GM13977 (cell line): ENCODE measurements around the gene COL5A2.

Source experiments
- DNase-seq: peaks from one replicate; pipeline ENCODE4 v3.0.0; 2012; ENCODE audit warnings: low spot score
- in situ Hi-C: fragments of 300-500 bp; cut with MboI; formaldehyde crosslinking; loops from one replicate; pipeline ENCODE4 v1.12.0; 2022; ENCODE audit warnings: low sequenced_read_pairs, low pct_unique_long_range_greater_than_20kb, mixed read lengths, inconsistent platforms; ENCODE audit not compliant: unreplicated experiment
- TF ChIP-seq, protein P1 (sequence below): IDR thresholded peaks from 2 replicates; pipeline ENCODE4 v1.5.1; 2012; ENCODE audit warnings: mild to moderate bottlenecking, control low read depth; ENCODE audit not compliant: insufficient read depth; ENCODE audit errors: extremely low read depth, missing control alignments

Gene COL5A2

GRCh38 chr2:189118386-189118785 lies 61.2 kb downstream of the COL5A2 start:
- in situ Hi-C loops: loop anchor here (25.0 kb wide), 1 partner anchor 169 kb away; no protein-coding TSS in a partner anchor
- TF ChIP-seq, protein P1, sequence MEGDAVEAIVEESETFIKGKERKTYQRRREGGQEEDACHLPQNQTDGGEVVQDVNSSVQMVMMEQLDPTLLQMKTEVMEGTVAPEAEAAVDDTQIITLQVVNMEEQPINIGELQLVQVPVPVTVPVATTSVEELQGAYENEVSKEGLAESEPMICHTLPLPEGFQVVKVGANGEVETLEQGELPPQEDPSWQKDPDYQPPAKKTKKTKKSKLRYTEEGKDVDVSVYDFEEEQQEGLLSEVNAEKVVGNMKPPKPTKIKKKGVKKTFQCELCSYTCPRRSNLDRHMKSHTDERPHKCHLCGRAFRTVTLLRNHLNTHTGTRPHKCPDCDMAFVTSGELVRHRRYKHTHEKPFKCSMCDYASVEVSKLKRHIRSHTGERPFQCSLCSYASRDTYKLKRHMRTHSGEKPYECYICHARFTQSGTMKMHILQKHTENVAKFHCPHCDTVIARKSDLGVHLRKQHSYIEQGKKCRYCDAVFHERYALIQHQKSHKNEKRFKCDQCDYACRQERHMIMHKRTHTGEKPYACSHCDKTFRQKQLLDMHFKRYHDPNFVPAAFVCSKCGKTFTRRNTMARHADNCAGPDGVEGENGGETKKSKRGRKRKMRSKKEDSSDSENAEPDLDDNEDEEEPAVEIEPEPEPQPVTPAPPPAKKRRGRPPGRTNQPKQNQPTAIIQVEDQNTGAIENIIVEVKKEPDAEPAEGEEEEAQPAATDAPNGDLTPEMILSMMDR: no peak
- DNase-seq: no peak

DNA sequence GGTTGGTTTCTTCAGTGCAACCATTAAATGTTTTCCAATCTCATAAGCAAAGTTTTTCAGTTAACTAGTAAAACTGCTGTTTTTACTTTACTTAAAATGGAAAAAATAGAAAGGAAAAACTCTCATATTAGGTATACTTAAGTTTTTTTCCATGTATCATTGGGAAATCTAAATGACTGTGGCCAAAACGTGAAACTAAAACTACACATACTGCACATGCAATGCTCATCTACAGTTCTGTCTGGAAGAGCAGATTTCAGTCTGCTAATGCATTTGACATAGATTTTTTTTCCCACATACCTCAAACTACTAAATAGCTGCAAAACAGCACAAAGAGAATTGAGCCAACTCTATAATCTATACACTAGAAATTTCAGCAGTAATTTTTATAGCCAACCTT lies 62.6 kb downstream of the COL5A2 start:
- in situ Hi-C loops: loop anchor here (25.0 kb wide), 1 partner anchor 170 kb away; no protein-coding TSS in a partner anchor
- DNase-seq: no peak
- TF ChIP-seq, protein P1: no peak

- in situ Hi-C loops: loop anchor here (25.0 kb wide), 1 partner anchor 171 kb away; no protein-coding TSS in a partner anchor
- TF ChIP-seq, protein P1: no peak
- DNase-seq: no peak
Measured at GRCh38 chr2:189116087-189116486, 63.5 kb downstream of the COL5A2 start.

DNA sequence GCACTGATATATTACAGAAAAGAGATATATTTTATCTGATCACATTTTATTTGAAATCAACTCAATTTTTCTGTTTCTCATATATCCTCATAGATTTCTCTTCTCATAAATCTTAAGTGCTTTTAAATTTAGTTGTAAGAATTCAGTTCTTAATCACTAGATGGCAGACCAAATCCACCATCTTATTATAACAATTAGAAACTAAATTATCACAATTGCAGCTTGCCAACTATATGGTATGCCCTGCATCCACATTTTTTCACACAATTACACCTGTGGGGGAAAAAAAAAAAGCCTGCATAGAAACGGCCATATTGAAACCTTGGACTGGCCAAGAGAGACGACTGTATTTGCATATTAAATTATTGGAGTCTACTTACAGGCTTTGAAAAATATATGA lies 64.4 kb downstream of the COL5A2 start:
- no peak for DNase-seq
- in situ Hi-C loops: loop anchor here (25.0 kb wide), 1 partner anchor 172 kb away; no protein-coding TSS in a partner anchor
- TF ChIP-seq, protein P1: peak; percentile 2

DNA sequence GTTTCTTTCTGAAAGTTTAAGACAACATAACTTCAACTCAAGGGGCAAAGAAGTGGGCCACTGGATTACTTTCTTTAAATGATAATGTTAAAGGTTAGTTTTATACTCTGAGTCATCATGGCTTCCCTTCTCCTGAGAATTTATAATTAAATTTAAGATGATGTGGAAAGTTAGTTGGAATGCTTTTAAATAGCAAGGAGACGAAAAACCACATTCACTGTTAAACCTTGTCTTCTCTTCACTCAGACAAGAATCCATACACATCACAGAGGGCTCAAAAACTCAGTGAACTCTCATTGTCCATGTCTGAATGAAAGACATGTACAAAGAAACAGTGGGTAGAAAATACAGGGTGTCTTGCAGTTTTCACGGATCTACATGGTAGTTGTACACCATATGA lies 65.6 kb downstream of the COL5A2 start:
- TF ChIP-seq, protein P1: no peak
- no peak for DNase-seq
- in situ Hi-C loops: loop anchor here (25.0 kb wide), 1 partner anchor 173 kb away; no protein-coding TSS in a partner anchor

- TF ChIP-seq, protein P1: no peak
- DNase-seq: no peak
Measured at GRCh38 chr2:189111063-189111715, 68.4 kb downstream of the COL5A2 start.

More at GRCh38 chr2:189111063-189111715, 68.4 kb downstream of the COL5A2 start:
- in situ Hi-C loops: loop anchor here (25.0 kb wide), 1 partner anchor 176 kb away; no protein-coding TSS in a partner anchor
